Keratinocyte (primary cell): ENCODE data around the gene C5AR1.

Experiments
- EZH2 ChIP-seq: IDR thresholded peaks from one replicate; pipeline ENCODE4 v1.6.1; 2012; ENCODE audit warnings: inconsistent platforms, mild to moderate bottlenecking, low read length, moderate library complexity
- TF ChIP-seq, protein P1 (sequence below), 3 experiments: IDR thresholded peaks in 1 of 3; conservative IDR thresholded peaks in 1 of 3; optimal IDR thresholded peaks in 1 of 3; 2 replicates in 2 of 3; 3 replicates in 1 of 3; pipeline versions ENCODE3 to v1.5.1; 2011; ENCODE audit warnings: low read length in 3 of 3, mild to moderate bottlenecking in 3 of 3, moderate library complexity in 2 of 3, control low read depth in 1 of 3, inconsistent platforms in 1 of 3; ENCODE audit not compliant: insufficient read depth in 2 of 3; ENCODE audit errors: extremely low read depth in 1 of 3

- TF ChIP-seq, protein P1, sequence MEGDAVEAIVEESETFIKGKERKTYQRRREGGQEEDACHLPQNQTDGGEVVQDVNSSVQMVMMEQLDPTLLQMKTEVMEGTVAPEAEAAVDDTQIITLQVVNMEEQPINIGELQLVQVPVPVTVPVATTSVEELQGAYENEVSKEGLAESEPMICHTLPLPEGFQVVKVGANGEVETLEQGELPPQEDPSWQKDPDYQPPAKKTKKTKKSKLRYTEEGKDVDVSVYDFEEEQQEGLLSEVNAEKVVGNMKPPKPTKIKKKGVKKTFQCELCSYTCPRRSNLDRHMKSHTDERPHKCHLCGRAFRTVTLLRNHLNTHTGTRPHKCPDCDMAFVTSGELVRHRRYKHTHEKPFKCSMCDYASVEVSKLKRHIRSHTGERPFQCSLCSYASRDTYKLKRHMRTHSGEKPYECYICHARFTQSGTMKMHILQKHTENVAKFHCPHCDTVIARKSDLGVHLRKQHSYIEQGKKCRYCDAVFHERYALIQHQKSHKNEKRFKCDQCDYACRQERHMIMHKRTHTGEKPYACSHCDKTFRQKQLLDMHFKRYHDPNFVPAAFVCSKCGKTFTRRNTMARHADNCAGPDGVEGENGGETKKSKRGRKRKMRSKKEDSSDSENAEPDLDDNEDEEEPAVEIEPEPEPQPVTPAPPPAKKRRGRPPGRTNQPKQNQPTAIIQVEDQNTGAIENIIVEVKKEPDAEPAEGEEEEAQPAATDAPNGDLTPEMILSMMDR (optimal IDR thresholded peaks at IDR 0.05 in 1 of 3, IDR thresholded peaks at IDR 0.05 in 1 of 3, conservative IDR thresholded peaks at IDR 0.05 in 1 of 3; ENCODE audit: extremely low read depth in 1 of 3, insufficient read depth in 2 of 3, low read length in 3 of 3) = no peak
- TF ChIP-seq EZH2 = no peak
Observed at GRCh38 chr19:47271949-47272348, 37.7 kb upstream of the C5AR1 start.
